Smooth muscle cell of the brain vasculature (primary cell): ENCODE data around the gene PPP1R9A.

ENCODE experiments used
- DNase-seq: peaks from one replicate; pipeline ENCODE4 v3.0.0-alpha.2; 2012; ENCODE audit warnings: low read depth, low spot score

The PPP1R9A gene

DNA sequence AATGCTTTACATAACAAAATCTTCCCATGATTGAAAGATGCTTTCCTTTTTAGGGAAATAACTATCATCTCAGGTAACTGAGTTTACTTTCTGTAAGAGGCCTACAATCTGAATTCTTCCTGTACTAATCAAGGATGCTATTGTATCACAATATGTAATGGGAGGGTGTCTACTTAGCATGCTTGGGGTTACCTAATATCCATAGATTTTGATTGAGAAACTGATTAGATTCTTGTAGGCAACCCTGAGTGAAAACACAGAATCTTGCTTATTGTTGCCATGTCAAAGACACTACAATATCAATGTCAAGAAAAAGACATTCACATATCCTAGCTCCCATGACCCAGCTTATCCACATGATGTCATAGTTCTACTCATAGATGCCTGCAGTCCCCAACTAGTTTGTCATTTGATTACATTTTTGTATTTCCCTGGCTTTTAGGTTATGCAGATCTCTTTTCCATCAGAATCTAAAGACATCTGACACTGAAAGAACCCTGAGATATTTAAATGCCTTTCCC is 354.6 kb downstream of the PPP1R9A start:
- no peak for DNase-seq

DNA sequence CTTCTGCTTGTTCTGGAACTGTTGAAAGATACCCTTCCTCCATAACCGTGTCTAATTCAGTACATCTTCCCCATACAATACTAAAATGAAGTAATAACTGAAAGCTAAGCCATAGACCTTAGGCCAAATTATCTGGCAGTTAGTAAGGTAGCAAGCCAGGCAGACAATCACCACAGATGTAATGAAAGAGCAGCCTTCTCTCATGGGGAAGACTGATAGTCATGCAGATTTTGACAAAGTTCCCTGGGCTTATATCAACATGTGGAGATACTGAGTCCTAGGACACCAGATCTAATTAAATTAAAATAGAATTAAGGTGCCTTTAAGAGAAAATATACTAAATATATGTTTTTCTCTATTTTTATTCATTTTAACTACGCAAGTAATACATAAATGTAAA is 355.5 kb downstream of the PPP1R9A start:
- no peak for DNase-seq

DNA sequence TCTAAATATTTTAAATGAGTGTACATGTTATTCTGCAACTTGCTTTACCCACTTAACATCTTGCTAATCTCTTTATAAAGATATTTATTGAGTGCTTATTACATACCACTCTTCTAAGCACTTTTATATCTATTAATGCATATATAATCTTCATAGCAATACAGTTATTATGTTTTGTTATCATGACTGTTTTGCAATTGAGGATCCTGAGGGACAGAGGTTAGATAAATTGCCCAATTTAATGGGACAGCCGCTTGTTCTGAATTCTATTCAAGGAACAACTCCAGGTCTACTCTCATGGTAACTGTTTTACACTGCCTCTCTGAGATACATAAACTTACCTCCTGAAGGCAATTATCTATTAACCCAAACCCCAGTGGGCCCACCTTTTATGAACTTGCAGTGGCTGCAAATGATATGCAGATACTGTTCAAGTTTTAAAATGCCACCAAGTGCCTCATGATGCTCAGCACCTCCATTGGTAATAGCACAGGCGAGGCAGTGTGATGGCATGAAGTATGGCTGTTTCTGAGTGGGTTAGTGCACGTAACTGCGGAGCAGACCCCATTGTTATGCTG is 356.5 kb downstream of the PPP1R9A start:
- no peak for DNase-seq

DNA sequence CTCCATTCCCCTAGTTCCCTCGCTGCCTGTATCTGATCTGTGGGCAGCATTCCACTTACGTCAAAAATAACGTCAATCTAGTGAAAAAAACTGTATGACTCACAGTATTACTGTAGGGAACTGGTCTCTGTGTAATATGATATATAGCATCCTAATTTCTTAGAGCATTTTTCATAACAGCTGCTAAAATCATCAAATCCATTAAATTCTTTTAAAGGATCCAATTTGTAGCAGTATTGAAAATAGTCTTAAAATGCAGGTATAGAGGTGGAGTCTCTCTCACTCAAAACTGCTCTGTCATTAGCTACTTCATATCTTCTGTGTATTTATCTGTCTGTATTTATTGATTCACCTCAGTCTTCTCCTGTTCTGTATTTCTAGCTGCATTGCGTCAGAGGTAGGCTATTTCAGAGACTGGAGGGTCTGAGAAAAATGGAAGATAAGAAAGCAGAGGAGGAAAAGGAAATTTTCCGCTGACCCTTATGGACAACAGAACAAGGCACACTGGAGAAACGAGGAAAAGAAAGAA is 357.0 kb downstream of the PPP1R9A start:
- peak; percentile 47 for DNase-seq

DNA sequence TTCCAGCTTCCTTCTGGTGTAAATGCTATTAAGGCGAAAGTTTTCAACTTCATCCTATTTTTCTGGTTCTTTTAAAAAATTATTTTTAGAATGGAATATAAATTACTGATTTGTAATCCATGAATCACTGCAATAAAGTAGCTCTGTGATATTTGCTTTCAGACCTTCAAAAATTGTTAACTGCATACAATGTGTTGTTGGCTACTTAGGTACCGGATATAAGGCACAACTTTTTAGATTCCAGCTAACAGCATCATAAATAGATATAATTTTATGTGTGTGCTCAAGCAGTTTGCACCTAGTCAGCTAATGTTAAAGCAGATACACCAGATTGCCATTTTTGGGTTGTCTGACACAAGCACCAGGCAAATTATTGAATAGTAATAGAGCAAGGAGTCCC is 358.2 kb downstream of the PPP1R9A start:
- no peak for DNase-seq

DNA sequence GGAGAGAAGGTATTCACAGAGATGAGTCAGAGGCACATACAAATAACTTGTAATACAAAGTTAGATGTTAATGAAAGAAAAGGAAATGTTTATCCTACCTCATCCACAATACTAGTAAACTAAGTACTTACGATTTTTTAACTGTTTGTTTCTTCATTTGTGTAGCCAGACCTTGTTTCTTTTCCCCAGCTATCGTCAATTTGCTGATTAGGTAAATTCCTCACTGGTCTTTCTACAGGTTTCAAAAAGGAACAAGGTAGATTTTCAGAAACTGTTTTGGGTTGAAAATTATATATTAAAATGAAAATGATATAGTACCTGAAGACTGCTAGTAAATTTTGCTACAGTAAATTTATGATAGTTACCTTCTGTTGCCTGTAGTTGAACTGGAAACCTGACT is 360.4 kb downstream of the PPP1R9A start:
- DNase-seq, result no peak

DNA sequence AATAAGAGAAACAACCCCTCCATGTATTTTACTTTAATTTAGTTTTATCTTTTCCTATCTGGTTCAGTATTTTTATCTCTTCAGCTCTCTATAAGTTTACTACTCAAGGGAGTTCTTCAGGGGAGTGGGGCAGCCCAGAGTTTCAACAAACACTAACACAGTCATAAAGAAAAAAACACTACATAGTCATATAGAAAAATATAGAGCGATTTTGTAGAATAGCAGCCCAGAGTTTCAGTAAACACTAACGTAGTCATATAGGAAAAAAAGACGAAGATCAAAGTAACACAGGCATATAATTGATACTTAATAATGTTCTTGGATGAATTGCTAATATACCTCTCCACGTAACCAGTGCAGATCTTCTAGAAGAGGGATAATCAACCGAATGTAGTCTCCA is 362.2 kb downstream of the PPP1R9A start:
- DNase-seq, result no peak

DNA sequence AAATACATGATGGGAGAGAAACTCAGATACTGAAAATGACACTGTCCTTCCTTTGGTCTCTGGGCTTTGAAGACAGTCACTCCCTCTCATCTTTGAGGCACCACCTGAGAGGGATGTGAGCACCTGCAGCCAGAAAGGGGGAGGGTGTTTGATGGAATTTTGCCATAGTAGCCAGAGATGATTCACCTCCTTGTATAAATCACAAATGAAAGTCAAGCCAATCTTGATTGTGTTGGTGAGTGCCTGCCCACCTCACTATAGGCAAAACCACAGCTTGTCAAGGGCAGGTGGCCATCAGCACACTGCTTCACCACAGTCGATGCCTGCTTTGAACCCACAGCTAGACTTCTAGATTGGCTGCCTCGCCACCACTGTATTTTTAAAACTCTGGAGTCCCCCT is 368.7 kb downstream of the PPP1R9A start:
- no peak for DNase-seq

DNA sequence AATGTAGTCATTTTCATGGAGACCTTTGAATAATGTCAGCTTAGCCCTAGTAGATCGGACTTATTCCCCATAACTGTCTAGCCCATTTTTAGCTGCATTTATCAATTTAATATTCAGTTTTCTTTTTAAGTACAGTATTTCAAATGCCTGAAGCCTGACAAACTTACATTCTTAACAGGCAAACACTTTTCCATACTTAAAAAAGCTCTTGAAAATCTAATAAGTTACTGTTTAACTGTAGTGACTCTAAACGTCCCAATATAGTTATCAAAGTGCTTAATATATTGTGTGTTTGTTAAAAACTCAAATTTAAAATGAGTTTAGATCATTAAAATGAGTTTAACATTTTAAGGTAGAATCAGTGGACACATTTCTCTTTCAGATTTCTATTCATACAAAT is 372.0 kb downstream of the PPP1R9A start:
- no peak for DNase-seq

DNA sequence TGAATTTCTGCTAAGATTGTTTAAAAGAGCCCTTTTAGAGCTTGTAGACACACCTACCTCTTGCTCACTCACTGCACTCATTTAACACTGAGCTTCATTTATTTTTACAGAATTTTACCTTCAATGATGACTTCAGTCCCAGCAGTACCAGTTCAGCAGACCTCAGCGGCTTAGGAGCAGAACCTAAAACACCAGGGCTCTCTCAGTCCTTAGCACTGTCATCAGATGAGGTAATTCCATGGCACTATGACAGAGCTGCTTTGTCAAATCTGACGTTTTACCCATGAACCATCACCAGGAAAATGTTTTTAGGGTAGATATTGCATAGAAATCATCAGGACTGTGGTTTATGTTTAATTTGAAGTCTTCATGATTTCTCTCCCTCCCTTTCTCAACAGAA is 378.7 kb downstream of the PPP1R9A start:
- DNase-seq, result no peak

DNA sequence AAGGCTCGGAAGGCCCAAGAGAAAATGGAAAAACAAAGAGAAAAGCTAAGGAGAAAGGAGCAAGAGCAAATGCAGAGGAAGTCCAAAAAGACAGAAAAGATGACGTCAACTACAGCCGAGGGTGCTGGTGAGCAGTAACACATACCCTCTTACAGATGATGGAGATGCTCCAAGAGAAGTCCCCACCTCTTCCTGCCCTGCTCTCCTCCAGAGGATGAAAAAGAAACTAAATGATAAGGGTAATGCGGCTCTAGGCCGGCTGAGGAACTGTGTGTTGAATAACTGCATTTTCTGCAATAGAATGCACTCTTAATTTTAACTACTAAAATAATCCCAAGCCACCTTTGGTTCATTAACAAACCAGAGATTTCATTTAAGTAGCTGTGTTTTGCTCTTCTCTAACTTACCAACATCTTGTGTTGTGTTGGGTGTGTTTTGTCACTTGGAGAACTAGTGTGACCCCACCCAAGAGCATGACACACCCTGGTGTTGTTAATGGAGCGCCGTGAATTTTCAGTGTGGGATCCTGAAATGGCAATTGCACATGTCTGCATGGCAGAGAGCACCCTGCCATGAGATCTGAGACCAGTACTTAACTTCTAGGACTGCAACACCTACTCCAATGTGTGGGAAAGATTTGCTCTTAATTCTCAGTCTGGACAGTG is 382.9 kb downstream of the PPP1R9A start:
- DNase-seq, result no peak

DNA sequence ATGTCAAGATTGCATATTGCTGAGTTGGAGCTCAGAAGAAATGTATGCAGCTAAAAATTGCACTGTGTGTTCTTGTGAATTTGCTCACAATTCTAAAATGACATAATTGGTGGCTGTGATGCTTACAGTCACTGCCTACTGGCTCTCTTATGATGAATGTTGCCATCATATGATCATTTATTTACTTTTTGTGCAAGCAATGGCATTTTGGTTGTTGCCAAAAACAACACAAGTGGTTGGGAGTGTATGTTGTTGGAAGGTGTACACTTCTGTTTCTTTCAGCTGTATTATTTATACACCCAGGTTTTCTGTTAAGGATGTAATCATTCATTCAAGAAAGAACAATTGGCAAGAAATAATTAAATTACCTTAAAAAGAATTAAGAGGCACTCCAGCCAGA is 388.0 kb downstream of the PPP1R9A start:
- DNase-seq, result no peak

DNA sequence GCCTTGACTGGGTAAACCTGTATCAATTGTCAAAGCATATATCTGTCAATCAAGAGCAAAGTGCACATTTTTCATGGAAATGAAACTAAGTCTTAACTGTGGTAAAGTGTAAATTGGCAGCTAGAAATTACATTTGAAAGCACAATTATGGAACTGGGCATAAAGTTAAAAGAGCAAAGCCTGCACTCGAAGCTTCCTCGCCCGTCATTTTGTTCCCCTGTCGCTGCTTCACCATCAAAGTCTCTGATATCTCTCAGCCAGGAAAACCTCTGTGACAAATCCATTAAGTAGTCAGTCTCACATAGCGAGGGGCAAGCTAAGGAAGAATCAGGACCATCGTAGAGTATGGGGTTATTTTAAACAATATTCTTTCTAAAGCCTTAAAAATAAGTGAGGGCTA is 389.1 kb downstream of the PPP1R9A start:
- no peak for DNase-seq

DNA sequence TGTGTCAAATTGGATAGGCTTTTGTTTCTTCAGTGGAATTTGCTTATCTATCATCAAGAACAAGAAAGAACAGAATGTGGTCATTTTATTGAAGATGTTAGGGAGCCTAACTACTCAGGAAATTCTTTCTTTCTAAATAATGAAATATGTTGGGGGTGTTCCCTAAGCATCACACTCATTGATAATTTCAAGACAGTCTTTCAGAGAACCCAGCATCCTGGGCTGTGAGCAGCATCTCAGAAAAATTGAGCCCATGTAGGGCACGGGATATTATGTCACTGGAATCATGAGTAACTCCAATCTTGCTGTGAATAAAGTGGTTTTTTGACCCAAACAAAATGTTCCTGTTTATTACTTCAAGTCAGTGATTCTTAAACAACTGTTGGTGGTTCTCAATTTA is 389.6 kb downstream of the PPP1R9A start:
- no peak for DNase-seq

DNA sequence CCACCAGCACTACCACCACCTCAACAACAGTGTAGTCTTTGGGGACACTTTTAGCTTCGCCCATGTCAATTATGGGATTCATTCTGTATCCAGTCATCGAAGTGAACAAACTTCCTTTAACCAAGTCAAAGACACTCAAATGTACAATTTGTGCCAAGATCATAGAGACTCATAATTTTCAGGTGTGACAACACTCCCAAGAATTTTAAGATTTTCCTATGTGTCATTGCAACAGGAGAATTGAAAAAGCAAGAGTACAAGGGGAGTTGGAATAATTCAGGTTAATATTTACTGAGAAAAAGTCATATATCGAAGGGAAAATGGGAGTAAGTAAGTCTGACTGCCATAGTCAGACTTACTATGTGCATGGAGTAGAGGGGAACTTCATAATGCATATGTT is 390.7 kb downstream of the PPP1R9A start:
- no peak for DNase-seq

DNA sequence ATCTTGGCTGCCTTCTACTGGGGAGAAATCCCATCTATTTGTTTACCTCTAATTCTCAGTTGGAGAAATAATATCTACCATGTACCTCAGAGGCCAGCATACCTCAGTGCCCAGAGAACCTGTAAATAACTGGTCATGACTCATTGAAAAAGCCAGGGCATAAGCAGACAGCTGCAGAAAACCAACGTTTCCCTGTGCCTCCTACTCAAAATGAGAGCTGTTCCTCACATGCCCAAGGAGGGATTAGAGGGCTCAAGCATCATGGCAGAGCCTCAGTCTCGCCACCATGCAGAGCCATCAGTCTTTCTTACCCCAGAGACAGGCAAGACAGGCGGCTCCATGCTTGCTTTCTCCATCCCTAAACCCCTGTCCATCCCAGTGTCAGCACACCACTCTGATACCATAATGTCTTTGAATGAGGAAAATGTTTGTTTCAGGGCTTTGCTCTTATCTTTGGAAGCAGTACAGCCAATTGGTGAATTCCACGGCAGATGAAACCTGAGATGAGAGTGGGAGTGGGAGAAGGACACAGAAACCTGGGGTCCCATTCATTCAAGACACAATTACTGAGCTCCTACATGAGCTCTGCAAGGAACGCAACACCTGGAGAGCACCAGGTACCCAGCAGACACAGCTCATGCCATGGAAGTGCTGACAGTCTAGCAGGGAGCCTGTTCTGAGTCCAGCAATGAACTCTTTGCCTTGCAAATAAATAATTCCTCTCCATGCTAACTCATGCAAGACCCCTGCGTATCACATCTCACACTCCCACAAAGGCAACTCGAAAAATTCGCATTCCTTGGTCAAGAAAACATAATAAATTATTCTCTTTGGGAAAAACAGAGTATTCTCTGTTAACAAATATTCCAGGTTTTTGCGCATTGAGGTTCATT is 395.9 kb downstream of the PPP1R9A start:
- DNase-seq, result no peak

DNA sequence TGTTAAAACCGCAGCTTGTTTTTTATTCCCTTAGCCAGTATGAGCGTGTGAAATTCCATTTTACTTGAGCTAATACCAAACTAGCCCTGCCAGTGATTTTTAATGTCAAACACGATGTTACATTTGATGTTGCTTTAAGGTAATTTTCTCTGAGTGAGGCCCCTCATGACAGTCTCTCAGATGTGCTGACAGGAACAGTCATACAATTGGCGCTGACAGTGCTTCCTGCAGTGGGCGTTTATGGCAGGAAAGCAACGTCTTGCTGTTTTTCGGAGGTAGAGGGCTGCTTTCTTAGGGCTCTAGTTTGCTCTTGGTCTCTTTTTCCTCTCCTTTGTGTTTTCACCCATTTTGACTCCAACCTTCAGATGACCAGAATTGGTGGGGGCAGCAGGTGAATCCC is 397.6 kb downstream of the PPP1R9A start:
- no peak for DNase-seq

DNA sequence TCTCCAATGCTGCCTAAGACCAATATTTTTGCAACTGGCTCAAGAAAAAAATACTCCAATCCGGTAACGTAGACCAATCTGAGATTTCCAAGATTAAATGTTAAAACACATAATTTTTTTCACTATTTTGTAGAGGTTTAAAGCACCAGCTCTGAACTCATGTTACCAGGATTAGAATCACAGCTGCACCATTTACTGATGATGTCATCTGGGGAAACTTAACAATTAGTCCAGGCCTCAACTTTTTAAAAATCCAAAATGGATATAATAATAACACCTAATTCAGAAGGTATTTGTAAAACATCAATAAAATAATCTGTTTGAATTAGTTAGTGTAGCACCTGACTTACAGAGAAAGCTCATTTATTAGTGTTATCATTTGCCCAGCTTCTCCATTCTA is 402.6 kb downstream of the PPP1R9A start:
- no peak for DNase-seq

DNA sequence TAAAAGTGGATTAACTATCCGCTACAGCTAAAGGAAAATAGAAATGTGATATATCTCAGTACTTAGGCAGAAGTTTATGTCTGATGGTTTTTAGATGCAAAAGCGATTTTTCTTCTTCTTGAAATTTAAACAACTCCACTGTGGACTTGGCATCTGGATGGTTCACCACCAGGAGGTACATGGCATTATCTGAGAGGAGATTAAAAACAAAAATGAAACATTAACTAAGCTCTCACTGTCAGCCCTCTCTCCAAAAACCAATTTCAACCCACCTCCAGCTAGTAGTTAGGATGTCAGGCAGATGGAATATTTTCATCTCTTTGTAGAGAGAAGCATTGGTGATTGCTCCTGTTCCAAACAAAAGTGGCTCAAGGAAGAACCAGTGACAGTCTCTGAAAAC is 404.0 kb downstream of the PPP1R9A start:
- DNase-seq, result no peak

DNA sequence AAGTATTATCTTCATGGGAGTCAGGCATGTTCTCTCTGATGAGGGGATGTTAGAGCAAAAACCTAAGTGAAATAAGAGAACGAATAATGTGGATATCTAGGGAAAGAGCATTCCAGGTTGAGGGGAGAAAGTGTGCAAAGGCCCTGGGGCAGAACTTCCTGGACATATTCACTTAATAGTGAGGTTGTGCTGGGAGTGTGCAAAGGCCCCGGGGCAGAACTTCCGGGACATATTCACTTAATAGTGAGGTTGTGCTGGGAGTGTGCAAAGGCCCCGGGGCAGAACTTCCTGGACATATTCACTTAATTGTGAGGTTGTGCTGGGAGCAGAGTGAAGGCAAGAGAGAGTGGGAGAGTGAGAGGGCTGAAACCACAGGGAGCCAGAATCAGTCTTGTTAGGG is 405.2 kb downstream of the PPP1R9A start:
- DNase-seq, result no peak

DNA sequence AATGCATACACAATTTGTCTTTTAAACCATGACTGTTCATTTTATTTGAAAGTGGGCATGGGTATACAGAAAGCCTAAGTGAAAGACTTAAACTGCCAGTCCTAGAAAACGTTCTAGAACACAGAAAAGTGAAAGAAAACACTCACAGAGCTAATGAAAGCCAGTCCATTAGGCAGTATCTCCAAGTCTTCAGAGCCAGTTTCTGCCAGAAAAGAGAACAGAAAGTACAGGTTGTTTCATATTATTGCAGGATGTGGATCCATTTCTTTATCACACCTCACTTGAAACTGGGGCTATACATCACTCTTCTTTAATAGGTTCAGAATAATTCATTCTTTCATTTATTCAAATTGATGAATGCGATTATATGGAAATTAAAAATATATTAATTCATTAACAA is 409.2 kb downstream of the PPP1R9A start:
- no peak for DNase-seq

DNA sequence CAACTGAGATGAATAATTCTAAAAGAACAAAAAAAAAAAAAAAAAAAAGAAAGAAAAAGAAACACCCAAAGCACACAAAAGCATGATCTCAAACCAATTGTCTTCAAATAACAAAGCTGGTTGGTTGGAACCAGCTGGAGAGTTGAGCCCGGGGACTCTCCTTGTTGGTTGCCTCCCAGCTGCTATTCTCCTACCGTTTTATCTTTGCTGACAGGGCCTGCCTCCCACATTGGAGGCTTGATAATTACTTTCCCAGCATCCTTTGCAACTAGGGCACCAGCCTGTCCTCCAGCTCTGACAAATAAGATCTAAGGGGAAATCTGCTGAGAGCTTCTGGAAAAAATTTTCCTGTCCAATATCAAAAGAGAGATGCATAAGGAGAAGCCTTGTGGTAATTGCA is 410.2 kb downstream of the PPP1R9A start:
- DNase-seq, result no peak
